OCI-LY1 (cell line): ENCODE results near the gene XYLB.

Source experiments
- CTCF ChIP-seq: fragments of 200-600 bp; sonication (generic), shearing (Covaris generic); IDR thresholded peaks from 2 replicates; pipeline ENCODE4 v1.5.1; 2017; ENCODE audit warnings: mild to moderate bottlenecking, antibody characterized with exemption, low read length, moderate library complexity, mixed read lengths
- EZH2 ChIP-seq: fragments of 200-600 bp; sonication (generic), shearing (Covaris generic); IDR thresholded peaks from 2 replicates; pipeline ENCODE4 v1.8.0; 2017; ENCODE audit warnings: borderline replicate concordance, mixed run types, mild to moderate bottlenecking, antibody characterized with exemption, low read length, moderate library complexity, mixed read lengths

- no peak for TF ChIP-seq CTCF
- no peak for TF ChIP-seq EZH2
Measured at GRCh38 chr3:38458796-38459498, 112.4 kb downstream of the XYLB start.
